ENCODE results near the gene DOHH.

DOHH gene

DNA sequence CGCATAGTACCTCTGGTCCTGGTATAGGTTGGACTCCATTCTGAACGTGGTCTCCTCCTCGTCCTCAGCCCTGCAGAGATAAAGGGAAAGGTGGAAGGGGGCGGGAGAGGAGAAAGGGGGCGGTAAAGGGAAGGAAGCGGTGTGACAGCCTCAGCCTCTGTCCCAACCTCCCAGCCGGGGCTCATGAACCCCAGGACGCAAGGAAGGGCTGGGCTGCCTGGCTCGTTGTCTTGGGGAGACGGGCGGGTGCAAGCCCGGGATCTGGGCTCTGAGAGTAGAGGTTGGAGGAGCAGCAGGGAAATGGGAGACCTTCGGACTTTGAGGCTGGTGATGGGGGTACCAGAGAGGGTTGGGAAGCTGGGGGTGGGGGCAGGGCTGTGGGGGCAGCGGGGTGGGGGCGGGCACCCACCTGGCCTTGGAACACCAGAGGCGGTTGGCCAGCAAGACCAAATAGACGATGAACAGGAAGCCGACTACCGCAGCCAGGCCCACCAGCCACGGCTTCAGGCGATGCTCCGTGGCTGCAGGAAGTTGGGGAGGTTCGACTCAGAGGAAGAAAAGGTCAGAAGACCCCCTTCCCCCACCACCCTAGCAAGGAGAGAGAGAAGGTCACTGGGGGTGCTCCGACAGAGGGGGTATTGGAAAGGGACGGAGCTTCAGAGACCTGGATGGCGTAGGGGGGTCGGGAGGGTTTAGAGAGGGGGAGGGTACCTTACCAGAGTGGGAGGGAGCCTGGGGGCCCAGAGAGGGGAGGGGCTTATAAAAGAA lies 21.9 kb downstream of the DOHH start:
- no peak for DNase-seq (ENCODE audit: low read depth, low spot score)

DNA sequence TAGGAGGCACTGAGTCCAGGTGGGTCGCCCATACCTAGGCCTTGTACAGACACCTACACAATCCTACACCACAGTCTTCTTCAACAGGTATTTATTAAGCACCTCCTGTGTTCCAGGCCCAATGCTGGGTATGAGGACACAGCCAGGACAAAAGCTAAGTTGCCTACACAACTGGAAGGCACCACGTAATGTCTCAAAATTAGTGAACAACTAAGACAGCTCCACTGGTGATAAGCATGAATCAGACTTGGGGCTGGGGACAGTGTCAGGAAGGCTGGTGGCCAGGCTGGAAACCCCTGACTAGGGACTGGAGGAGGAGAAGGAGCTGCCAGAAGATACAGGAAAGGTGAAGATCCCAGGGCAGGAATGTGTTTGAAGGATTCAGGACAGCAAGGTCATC lies 22.5 kb downstream of the DOHH start:
- no peak for DNase-seq (ENCODE audit: low read depth, low spot score)

DNA sequence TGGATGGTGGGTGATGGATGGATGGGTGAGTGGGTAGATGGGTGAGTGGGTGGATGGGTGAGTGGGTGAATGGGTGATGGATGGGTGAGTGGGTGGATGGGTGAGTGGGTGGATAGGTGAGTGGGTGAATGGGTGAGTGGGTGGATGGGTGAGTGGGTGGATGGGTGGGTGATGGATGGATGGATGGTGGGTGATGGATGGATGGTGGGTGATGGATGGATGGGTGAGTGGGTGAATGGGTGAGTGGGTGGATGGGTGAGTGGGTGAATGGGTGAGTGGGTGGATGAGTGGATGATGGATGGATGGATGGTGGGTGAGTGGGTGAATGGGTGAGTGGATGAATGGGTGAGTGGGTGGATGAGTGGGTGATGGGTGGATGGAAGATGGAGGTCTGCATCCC lies 23.0 kb downstream of the DOHH start:
- DNase-seq (ENCODE audit: low read depth, low spot score), result no peak

DNA sequence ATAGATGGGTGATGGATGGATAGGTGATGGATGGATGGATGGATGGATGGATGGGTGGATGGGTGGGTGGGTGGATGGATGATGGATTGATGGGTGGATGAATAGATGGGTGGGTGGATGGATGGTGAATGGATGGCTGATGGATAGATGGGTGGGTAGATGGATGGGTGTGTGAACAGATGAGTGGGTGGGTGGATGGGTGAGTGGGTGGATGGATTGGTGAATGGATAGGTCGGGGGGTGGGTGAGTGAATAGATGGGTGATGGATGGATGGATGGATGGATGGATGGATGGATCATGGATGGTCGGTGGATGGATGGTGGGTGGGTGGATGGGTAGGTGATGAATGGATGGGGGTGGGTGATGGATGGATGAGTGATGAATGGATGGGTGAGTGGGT lies 23.6 kb downstream of the DOHH start:
- DNase-seq (ENCODE audit: low read depth, low spot score), result no peak

DNA sequence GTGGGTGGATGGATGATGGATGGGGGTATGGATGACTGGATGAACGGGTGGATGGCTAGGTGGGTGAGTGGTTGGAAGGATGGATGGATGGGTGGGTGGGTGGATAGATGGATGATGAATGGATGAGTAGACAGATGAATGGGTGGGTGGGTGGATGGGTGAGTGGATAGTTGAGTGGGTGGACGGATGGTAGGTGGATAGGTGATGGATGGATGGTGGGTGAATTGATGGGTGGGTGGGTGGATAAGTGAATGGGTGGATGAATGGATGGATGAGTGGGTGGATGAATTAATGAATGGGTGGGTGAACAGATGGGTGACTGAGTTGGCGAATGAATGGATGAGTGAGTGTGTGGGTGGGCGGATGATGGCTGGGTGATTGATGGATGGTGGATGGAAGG lies 25.0 kb downstream of the DOHH start:
- no peak for DNase-seq (ENCODE audit: low read depth, low spot score)

DNA sequence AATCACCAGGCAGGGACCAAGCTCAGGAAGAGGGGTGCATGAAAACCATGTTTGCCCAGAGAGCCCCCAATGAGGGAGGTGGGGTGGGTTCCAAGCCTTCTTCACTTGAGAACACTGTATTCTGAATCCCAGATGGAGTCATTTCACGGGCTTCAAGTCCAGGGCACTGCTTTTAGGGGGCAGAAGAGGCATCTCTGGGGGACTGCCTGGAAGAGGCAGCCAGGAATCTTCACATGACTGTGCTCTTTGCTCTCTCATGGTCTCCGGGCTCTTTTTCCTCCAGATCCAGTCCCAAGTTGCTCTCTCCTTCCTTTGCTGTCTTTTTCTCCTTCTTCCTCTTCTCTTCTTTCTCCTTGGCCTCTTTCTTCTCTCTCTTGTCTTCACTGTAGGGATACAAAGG lies 25.9 kb downstream of the DOHH start:
- no peak for DNase-seq (ENCODE audit: low read depth, low spot score)

DNA sequence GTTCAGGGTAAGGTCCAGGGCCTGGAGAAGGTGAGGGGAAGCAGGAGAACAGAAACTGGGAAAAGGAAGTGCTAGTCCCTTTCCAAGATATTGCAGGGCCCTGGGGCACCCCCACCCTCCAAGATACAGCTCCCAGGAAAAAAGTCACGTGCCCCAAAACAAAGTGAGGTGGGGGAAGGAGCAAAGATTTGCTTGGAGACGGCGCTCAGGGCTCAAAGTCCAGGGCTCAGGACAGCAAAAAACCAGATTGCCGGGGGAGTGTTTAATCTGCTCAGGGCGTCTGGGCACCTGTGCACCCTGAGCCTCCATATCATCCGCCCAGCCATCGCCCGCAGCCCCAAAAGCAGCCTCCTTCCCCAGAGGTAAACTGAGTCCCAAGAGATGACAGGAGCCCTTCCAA lies 26.5 kb downstream of the DOHH start:
- no peak for DNase-seq (ENCODE audit: low read depth, low spot score)

DNA sequence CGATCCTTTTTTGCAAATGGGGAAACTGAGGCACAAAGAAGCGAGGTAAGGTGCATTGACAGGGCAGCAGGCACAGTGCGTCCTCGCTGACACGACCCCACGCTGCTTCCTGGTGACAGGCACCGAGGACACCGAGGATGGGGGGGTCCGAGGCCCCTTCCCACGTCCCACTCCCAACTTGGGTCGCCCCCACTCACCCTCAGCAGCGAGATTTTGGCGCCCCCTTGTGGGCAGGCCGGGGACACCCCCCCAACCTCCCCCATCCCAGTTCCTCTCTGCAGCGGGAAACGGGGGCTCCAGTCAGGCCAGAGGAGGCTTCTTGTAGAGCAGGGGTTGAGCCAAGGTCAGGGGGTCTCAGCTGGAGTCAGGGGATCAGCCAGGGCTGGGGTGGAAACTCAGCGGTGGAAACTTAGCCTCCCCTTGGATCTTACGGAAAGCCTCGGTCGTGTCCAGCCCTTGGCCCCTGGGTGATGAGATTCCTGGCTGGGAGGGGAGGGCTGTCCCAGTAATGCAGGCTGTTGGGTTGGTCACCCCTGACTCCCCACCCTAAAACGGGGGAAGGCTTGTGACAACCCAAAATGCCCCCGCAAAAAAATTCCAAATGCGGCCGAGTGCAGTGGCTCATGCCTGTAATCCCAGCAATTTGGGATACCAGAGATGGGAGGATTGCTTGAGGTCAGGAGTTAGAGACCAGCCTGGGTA lies 28.4 kb downstream of the DOHH start:
- DNase-seq (ENCODE audit: low read depth, low spot score), result no peak

DNA sequence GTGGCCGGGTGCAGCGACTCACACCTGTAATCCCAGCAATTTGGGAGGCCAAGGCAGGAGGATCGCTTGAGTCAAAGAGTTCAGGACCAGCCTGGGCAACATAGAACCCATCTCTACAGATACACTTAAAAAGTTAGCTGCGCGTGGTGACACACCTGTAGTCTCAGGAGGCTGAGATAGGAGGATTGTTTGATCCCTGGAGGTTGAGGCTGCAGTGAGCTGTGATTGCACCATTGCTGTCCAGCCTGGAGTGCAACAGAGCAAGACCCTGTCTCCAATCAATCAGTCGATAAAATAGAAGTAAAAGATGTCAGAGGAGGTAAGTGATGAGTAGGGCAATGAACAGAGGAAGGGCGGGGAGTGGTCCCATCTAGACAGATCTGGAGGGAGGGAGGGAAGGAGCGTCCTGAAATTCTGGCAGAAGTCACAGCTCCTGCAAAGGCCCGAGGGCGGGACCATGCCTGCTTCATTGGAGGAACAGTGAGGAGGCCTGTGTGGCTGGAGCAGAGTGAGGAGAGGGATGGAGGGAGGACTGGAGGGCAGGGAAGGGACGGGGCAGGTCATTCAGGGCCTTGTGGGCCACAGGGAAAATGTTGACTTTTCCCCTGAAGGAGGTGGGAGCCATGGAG lies 29.9 kb downstream of the DOHH start:
- no peak for DNase-seq (ENCODE audit: low read depth, low spot score)

DNA sequence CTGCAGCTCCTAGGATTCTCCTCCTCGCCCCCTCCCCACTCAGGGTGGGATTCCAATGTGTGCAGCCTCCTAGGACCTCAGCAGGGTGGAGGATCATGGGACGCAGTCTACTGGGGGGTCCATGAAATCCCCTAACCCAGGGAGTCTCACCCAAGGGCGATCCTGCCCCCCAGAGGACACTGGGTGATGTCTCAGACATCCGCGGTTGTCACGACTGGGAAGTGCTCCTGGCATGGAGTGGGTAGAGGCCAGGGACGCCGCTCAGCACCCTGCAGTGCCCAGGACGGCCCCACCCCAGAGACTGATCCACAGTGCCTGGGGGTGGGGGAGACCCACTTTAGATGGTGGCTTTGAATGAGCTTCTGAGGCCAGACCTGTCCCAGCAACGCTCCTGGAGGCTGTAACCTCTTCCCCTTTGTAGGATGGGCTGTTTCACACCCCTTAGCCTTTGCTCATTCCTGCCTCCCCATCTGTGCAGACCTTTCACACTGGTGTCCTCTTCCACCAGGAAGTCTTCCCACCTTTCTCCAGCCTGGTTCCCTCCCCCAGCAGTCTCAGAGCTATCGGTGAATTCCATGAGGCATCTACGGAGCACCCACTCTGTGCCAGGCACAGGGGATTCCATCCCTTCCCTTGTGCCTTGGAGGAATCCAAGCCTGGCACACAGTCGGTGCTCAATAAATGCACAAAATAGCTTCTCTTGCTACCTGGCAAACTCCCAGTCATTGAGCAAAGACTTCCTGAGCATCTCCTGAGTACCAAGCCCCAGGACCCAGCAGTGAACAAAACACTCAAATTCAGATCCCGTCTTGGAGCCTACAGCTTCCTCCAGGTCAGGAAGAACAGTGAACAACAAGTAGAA lies 30.6 kb downstream of the DOHH start:
- no peak for DNase-seq (ENCODE audit: low read depth, low spot score)

DNA sequence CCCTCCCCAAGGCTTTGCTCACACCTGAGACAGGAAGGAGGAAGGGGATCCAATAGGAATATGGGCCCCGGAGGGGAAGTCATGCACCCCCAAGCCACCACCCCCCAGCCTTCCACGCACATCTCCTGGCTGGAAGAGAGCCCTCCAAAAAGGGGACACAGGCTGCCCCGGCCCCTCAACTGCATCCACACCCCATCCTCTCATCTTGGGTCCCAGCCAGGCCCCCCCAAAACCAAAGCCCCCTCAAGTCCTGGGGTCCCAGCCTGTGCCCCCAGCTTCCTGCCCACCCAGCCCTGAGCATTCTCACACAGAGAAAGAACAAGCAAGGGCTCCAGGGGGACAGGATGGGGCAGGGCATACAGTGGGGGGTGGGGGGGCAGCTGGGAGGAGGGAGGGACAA lies 32.3 kb downstream of the DOHH start:
- no peak for DNase-seq (ENCODE audit: low read depth, low spot score)

DNA sequence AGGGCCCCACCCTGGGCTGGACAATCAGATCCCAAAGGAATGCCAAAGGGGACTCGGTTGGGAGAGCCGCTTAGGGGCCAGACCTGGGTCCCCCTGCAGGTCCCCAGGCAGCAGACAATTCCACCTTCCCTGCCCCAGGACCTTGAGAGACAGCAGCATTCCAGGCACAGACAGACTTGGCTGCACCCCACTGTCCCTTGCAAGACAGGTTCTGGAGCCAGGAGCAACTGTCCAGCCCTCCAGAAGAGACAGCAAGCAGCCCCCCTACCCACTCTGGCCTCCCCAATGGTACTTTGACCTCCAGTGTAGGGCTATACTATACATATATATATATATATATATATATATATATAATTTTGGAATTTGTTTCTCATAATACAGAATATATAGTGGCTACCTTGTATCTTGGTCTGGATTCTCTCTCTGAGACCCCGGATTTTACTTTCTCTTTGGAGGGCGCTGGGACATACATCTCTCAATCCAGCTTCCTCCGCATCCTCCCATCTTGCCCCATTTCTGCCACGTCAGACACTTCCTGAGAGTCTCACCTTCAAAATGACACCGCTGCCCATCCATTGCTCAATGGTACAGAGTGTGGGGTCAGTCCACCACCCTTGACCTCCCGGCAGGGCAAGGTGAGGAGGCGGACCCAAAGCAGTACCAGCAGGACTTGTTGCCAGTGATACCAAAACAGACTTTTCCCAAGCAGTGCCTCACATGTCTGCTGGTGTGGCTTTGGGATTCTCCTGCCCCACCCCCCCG lies 32.9 kb downstream of the DOHH start:
- DNase-seq (ENCODE audit: low read depth, low spot score), result no peak

DNA sequence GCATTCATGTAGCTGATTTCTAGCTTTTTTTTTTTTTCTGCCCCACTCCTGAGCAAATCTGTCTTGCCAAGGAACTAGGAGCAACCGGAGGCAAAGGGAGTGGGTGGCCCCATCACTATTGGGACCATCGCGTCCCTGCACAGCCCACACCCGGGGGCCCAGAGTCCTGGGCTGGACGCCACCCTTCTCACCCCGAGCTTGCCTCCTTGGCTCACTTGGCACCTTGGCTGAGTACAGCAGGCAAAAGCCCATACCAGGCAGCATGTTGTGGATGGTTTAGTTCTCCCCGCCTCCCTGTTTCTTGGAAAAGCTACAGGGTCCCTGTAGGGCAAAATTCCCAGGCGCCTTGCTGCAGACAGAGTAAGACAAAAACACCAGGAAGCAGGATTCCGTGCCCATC lies 33.8 kb downstream of the DOHH start:
- DNase-seq (ENCODE audit: low read depth, low spot score), result no peak

DNA sequence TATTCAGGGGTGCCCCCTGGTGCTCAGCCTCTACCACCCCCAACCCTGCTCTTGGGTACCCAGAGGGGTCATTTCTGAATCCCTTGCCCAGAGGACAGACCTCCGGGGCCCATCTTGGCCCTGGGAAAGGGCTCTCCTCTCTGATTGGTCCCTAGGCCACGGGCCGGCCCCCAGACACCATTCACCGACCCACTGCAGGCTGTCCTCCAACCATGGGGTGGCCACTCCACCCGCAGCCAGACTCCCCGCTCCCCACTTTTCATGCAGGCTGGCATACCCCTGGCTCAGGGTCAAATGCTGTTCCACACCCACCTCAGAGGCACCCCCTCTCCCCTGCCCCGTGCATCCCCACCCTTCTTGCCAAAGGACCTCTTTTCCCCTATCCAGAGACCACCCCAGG lies 34.9 kb downstream of the DOHH start:
- no peak for DNase-seq (ENCODE audit: low read depth, low spot score)

DNA sequence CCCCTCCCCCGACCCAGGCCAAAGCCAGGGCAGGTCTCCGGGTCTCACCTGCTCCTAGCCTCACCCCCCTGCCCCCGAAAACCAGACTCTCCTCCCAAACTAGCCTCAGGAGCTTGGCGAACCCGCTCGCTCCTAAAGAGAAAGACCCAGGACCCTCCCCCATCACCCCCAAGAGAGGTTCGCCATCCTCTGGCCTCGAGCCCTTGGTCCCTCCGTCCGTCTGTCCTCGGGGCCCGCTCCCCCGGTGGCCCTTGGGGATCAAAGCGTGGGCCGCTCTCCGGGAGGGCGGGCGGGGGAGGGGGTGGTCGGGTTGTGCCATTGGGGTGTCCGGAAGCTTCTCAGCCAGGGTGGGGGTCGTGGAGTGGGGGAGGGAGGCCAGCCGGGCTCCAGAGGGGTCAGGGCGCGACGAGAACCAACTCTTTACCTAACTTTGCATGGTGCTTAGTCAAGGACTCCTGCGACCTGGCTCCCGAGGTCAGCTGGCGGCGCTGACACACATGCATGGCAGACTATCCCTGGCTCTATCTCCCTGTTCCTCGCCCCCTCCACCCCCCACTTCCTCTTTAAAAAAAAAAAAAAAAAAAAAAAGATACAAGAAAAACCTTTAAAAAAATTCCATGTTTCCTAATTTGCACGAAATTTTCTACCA lies 35.8 kb downstream of the DOHH start:
- no peak for DNase-seq (ENCODE audit: low read depth, low spot score)

DNA sequence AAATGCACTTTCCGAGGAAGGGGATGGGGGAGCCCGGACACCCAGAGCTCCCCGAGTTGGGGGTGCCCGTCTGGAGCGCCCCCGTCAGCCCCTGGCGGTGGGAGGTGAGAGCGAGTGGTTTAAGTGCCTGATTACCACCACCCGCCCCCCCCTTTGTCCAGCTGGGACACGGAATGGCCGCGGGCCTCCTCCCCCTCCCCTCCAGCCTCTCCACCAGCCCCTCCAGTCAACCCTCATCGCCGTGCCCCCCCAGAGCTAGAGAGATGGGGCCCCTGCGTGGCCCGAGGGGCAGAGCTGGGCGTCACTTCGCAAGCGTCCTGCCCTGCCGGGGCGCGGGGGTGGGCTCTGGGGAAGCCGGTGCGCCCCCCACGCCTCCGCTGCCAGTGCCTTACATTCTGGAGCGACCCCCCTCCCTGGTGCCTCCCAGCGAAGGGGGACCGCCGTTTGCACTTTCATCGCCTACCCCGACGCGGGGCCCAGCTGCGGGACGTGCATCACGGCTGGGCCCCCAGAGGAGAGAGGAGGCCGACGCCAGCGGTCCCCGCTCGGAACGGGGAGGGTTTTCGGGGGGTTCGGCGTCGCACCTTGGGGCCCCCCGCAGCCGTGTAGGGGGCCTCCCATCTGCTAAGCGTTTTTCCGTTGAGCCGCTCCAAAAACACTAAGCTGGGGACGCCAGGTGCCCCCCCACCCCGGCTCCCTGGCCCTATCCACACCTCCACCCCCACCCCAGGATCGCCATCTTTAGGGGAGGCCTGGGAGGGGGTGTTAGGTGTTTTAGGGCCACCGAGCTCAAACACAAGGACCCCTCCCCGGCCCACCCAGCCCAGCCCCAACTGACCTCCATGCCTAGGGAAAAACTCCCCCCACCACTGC lies 36.5 kb downstream of the DOHH start:
- DNase-seq (ENCODE audit: low read depth, low spot score), result no peak

DNA sequence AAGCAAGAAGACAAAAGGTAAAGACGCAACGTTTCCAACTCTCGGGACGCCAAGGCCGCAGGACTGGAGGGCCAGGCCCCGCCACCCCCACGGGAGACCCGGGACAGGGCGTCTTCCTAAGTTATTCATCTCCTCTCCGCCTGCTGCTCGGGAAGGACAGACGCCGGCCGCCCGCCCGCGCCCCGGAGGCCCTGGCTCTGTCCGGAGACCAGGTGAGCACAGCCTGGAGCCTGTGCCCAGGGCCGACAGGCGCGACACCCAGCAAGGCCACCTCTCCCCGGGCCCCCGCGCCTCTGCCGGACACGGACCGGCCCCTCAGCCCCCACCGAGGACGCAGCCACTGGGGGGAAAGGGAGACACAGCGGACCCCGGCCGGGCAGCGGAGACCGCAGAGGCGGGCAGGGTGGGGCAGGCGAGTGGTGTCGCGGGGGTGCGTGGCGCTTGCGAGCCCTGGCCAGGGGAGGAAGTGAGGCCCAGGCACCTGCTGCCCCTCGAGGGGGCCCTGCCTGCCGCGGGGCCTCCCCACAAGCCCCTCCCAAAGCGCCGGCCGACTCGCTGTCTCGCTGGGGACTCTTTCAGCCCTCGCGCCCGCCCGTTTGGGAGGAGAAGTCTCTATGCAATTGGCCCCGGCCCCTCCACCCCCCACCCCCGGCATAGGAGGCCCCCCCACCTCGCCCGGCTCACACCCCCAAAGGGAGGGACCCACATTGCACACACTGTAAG lies 37.3 kb downstream of the DOHH start:
- no peak for DNase-seq (ENCODE audit: low read depth, low spot score)

DNA sequence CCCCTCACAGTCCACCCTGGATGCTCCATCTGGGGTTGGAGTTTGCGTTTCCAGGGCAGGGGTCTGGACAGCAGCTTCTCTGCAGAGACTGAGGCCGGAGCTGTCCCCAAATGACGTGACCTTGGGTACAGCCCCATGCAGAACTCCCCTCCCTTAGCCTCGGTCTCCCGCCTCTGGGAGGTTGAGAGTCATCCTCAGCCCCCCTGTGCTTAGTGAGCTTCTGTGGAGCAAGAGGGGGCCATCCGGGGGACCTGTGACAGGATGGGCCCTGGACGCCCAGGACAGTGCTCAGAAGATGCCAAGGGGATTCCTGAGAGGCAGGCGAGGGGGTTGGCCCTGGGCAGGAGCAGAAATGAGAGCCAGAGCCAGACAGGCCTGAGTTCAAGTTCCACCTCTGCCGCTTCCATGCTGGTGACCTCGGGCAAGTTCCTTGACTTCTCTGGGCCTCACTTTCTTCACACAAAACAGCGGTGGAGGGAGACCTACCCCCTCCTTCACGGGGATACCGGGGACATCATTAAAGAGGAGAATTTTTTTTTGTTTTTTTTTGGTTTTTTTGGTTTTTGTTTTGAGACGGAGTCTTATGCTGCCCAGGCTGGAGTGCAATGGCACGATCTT lies 40.4 kb downstream of the DOHH start:
- DNase-seq (ENCODE audit: low read depth, low spot score), result no peak

Data from ELF-1 (cell line).